ENCODE results near the gene DOK6.

The DOK6 gene

GRCh38 chr18:69444221-69444620 is 43.5 kb downstream of the DOK6 start:
- DNase-seq = no peak

GRCh38 chr18:69447886-69448285 is 47.2 kb downstream of the DOK6 start:
- DNase-seq = no peak

DNA sequence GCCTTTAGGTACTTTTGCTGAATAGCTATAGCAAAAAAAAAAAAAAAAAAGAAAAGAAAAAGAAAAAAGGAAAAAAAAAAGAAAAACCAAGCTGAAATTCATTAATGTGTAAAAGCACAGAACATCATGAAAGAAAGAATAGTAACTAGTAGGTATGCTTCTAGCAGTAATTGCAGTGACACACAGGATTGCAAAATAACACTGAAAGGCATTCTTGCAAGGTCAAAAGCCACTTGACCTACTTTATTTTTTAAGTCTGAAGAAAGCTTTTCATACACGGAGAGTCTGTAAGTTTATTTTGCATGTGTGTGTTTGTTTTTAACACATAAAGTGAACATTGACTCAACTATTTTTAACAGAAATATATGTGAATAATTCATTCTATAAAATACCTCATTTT is 54.4 kb downstream of the DOK6 start:
- DNase-seq = no peak

DNA sequence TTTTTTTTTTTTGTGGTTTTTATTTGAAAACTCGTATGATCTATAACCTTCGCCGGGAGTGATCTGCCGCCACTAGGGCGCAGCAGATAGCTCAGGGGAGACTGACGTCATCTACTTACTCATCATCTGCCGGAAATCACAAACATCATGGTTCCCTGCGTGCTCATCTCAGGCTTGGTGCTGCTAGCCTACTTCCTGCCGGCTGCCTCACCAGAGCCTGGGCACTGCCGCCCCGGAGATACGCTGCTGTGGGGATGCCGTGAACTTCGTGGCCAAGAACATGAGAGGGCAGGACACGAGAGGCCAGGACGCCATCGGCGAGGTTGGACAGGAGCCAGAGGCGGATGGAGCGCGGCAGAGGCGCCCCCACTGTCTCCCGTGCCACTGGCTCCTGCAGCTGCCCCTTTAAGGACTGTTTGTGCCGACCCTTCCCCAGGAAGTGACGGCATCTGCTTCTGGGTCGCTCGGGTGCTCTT is 68.8 kb downstream of the DOK6 start:
- DNase-seq = no peak

DNA sequence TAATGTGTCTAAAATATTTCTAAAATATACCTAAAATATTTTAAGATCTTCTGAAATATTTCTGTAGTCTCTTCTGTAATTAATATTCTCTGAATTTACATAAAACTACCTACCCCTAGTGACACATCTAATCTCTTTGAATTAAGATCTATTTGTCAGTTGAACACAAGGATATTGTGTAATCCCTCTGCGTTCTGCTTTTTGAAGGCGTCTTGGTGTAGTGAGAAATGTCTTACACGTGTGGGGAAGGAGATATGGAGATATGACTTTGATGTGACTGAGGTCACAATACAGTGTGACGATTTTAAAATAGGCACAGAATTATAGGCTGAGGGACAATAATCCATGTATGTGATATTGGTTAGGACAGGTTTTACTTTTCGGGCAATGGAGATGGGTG is 79.8 kb downstream of the DOK6 start:
- DNase-seq = no peak

DNA sequence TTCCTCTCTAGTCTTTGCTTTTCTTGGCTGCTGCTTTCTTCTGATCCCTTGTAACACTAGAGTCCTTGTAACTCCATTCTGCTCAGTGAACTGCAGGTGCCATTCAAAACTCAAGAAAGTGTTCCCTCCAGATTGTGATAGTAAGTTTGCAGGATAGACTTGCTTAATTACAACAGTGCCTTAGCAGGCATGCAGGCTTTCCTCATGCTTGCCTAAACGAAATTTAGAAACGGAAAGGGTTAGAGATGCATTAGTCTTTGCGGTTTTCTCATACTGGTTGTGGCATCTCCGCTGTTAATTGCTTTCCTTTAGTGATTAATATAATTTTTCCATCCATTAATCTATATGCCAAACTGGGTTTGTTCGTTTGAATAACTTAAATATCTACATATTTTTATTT is 82.9 kb downstream of the DOK6 start:
- DNase-seq = no peak

DNA sequence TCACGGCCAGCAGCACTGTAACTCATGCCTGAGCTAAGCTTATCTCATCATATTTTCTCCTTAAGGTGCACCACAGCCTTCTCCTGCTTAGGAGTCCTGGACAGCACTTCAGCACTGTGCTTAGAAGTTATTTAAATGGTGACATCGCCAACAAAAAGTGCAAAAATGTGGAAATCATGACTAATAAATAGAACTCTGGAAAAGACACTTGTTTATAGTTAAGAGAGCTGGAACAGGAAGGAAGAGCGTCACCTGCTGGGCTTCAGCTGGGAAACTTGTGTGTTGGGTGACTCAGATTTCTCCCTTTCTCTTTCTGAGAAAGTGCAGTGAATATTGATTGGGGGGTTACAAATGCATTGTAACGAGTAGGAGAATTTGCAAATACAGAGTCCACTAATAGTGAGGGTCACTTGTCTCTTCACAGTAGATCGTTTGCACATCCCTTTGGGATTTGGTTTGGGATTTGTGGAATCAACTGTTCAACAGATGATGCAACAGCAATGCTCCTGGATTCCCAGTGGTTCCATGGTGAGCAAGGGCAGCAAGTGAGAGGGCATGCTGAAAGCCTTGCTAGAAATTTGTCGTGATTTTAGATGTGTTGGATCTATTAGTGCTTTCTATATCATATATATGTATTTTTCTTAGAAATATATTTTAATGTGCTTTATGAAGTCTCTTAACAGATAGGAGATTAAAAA is 84.2 kb downstream of the DOK6 start:
- peak; percentile 46 for DNase-seq

- no peak for DNase-seq
Observed at GRCh38 chr18:69487488-69488394, 87.1 kb downstream of the DOK6 start.

- no peak for DNase-seq
Observed at GRCh38 chr18:69490072-69490471, 89.4 kb downstream of the DOK6 start.

DNA sequence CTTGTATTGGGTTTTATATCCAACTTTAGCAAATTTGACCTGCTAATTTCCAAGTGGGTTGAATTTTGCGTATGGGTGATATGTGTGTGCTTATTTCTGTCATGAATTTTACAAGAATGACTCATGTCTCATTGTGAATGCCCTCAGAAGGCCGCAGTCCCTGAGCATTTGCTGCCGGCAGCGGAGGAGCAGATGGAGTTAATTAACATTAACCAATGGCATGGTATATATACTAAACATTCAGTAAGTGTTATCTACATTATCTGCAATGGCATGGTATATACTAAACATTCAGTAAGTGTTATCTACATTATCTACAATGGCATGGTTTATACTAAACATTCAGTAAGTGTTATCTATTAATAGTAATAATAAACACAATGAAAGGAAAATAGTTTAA is 90.1 kb downstream of the DOK6 start:
- no peak for DNase-seq

DNA sequence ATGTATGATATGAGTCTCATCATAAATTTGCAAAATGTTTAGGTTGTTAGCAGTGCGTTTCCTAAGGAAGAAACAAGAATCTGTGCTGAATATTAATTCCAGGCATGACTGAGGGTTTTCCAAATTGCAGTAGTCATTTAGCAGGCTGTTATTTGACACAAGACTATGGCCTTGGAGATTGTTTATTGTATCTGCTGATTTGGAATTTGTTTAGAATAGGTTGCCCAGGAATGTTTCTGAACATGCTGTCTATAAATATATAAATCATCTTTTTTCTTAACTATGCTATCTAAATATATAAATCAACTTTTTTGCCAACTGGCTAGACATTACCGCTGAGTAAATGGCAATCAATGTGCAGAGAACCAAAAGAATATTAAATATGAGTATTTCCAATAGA is 90.9 kb downstream of the DOK6 start:
- no peak for DNase-seq

DNA sequence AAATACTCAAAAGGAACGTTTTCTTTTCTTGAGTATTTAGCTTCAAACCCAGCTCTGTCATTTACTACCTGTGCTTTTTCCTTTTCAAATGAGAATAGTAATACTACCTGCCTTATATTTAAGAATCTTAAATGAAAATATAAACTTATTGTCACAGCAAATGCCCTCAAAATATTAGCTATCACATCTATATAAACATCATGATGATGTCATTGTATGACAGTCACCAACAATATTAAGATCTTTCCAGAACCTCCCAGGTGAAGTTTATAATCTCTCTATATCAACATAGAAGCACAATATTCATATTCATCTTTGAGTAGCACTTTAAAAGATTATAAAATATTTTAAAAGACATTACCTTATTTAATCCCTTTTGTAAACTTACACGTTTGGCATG is 92.2 kb downstream of the DOK6 start:
- no peak for DNase-seq

GRCh38 chr18:69494841-69495240 is 94.2 kb downstream of the DOK6 start:
- DNase-seq = peak; percentile 19

- no peak for DNase-seq
Observed at GRCh38 chr18:69495338-69495737, 94.7 kb downstream of the DOK6 start.

DNA sequence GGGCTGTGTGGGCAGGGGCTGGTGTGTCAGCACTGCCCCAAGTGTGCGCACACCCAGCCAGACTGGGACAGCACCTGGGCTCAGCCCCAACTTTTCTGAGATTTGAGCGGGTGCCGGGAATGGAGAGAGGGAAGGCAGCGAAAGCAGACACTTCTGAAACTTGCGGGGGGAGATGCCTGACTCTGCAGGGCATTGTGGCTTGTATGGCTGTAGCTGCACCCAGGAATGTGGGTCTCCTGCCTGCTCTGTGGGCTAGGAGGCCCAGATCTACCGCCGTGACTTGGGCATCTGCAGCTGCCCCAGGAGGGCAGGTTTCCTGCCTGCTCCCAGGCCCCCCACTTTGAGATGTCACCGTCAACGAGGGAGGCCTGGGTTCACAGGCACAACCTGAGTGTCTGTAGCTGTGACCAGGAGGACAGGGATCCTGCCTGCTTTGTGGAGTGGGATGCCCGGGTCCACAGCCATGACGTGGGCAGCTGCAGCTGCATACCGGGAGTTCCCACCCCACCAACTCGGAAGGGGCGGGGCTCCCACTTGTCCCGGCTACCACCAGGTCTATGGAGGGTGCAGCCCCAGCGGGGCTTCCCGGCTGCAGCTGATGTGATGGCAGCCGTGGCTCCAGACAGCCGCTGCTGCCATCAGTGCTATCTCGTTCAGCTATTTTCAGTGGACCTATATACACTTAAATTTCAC is 95.3 kb downstream of the DOK6 start:
- no peak for DNase-seq

DNA sequence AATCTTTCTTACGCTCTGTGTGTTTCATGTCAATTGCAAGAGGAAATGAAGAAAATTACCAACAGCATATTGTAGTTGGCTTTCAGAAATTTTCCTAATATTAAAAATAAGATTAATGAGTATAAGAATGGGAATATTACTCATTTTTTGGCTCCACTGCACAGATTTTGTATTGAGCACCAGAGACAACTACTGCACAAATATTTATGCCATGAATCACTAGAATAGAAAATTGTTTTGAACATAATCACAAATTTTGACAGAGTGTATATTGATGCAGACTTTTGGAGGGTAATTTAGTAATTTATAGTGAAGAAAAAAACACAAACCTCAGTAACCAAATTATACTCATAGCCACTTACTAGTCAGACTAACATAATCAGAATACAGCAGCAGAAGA is 118.3 kb downstream of the DOK6 start:
- no peak for DNase-seq

GRCh38 chr18:69523582-69523981 is 122.9 kb downstream of the DOK6 start:
- no peak for DNase-seq

DNA sequence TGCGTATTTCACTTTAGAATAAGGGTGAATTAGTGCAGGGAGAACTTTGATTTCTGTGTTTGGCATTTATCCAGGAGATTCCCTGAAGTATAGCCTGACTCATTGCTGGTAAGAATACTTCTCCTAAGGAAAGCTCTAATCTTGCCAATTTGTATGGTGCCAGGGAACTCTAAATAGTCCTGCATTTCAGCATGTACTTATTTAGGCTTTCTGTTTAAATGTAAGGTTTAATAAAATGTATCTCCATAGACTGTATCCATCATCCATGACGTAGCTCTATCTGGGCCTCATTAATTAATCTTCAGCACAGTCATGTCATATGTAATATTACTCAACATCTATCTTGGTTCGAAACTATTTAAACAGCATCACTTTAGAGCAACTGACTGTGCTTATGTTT is 127.7 kb downstream of the DOK6 start:
- DNase-seq = no peak

DNA sequence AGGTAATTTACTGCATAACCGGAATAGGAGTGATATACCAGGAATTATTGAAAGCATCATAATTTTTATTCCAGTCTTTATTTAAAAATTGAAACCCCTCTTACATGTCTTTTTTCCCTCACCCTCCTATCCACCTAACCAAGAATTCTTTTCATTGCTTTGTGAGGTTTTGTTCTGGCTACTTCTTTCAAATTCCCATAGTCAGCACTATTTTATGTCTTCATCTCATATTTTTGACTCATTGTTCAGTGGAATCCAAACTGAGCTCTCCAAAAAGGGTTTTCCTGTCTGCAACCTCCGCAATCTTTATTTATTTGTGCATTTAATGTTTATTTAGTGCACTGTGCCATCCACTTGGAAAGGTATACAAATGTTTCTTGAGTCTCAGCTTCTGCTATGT is 128.5 kb downstream of the DOK6 start:
- DNase-seq = no peak

DNA sequence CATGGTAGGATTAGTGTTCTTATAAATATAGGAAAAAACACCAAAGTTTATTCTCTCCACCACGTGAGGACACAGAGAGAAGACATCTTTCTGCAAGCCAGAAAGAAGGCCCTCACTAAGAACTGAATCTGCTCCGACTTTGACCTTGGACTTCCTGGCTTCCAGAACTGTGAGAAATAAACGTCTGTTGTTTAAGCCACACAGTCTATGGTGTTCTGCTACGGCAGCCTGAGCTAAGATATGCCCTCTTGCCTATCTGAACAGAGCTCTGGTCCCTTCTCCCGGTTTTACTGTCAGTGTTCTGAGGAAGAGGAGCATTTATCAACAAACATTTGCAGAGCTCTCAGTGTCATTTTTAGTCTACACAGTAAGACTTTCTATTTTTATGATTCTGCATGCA is 131.3 kb downstream of the DOK6 start:
- no peak for DNase-seq

DNA sequence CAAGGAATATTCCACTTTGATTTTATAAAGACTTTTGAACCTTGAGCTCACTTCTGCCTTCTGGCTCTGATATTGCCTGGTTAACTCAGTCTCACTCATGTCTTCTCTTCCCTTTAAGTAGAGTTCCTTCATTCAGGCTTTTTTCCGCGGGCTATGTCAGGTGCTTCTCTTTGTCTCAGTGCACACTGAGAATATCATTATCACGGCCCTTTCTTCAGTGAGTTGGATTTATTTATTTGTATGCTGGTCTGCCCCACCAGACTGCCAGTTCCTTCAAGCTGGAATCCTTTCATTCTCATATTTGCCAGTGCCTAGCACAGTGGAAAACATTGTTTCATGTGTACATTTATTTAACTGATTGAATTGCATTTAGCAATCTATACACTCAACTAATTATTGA is 136.5 kb downstream of the DOK6 start:
- peak; percentile 28 for DNase-seq

DNA sequence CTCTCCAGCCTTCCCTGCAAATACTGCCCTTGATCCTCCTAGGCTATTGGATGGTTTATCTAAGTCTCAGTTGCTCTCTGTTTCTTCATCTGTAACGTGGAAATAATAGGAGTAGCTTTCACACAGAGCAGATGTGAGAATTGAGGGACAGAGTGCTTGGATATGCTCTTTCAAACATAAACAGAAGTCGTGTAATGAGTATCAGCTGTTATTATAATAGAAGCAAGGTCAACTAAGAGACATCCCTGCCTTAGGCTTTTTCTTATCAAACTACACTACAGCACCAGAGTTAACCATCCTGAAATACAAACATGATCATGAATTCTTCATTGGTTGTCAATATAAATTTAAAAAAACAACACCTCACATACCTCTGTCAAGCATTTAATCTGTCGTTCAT is 138.2 kb downstream of the DOK6 start:
- DNase-seq = peak; percentile 14

DNA sequence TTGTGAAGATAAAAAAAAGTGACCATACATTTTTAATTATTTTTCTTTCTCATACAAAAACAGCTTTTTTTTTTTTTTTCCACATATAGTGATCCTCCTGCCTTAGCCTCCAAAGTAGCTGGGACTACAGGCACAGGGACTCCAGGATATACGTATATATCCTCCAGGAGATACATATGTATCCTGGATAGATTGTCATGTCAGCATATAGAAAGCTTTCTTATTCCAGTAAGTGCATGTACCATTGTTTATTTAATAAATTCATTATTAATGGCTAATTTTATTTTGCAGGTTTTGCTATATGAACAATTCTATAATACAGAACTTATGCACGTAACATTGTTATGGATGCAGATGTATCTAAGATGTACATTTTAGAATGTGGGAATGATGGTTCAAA is 138.7 kb downstream of the DOK6 start:
- DNase-seq = no peak

DNA sequence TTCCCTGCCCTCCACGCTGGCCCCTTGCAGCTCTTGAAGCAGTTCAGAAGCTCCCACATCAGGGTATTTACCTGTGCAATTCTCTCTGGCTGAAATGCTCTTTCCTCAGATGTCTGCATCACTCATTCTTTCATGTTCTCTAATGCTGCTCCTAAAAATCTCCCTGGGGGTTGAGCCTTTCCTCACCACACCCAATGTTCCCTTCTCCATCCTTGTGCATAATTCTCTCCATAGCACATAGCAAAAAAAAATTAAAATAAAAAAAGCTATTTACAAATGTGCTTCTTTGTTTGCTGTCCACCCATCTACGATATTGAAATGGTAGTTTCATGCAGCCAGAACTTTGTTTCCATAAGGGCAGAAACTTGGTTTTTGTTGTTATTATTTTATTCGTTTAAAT is 155.5 kb downstream of the DOK6 start:
- no peak for DNase-seq

All from NCI-H146 (cell line).